Nephron (organoid): ENCODE measurements around the gene CLPTM1L.

Source experiments
- H3K27ac Mint-ChIP-seq, 3 experiments: 2 replicates each; pipeline ENCODE4 v1.8.0; 2020; ENCODE audit warnings: mixed read lengths in 3 of 3, mild to moderate bottlenecking in 2 of 3, moderate library complexity in 1 of 3
- H3K27me3 Mint-ChIP-seq: 2 replicates; pipeline ENCODE4 v1.8.0; 2021; ENCODE audit warnings: low read depth, mild to moderate bottlenecking, moderate library complexity, mixed read lengths
- H3K36me3 Mint-ChIP-seq: 2 replicates; pipeline ENCODE4 v1.8.0; 2020; ENCODE audit warnings: low read depth, mixed read lengths
- H3K4me1 Mint-ChIP-seq: 2 replicates; pipeline ENCODE4 v1.8.0; 2020; ENCODE audit warnings: mixed read lengths
- H3K4me3 Mint-ChIP-seq, 3 experiments: 2 replicates each; pipeline ENCODE4 v1.8.0; 2020; ENCODE audit warnings: mild to moderate bottlenecking in 3 of 3, mixed read lengths in 3 of 3, moderate library complexity in 2 of 3
- H3K9me3 Mint-ChIP-seq: 2 replicates; pipeline ENCODE4 v1.8.0; 2020; ENCODE audit warnings: mixed read lengths
- CTCF ChIP-seq, 3 experiments: fragments of 200-600 bp; sonication (generic); IDR thresholded peaks; one replicate each; pipeline ENCODE4 v1.5.0; 2021; ENCODE audit warnings: antibody characterized with exemption in 3 of 3; ENCODE audit not compliant: unreplicated experiment in 3 of 3

Gene CLPTM1L

DNA sequence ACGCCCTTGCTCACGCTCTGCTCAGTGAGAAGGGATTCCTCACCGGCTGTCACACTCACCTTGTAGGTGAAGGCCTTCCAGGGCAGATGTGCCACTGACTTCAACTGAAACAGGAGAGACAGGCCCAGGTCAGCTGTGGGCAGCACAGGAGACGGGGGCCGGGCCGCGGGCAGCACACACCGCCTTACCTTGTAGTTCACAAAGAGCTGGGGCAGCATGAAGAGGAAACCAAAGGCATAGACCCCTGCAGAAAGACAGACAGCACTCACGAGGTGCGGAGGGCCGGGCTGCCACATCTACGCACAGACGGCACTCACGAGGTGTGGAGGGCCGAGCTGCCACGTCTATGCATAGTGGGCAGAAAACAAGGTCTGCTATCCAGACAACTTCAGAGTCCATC, 23.3 kb downstream of the CLPTM1L start:
- peaks cover 43% of the 10 kb centered on the region for H3K36me3 Mint-ChIP-seq
- peaks cover 5% of the 10 kb centered on the region for H3K9me3 Mint-ChIP-seq
- peaks cover 9% of the 10 kb centered on the region for H3K4me1 Mint-ChIP-seq
- H3K4me3 Mint-ChIP-seq: no peak overlapping the region
- no peak for TF ChIP-seq CTCF (IDR thresholded peaks at IDR 0.05; ENCODE audit: unreplicated experiment in 3 of 3)
- H3K27ac Mint-ChIP-seq: no peak overlapping the region
- no peaks in the 10 kb centered on the region for H3K27me3 Mint-ChIP-seq

- no peak for TF ChIP-seq CTCF (IDR thresholded peaks at IDR 0.05; ENCODE audit: unreplicated experiment in 3 of 3)
- peaks cover 6% of the 10 kb centered on the region for H3K4me1 Mint-ChIP-seq
- no peak overlapping the region for H3K27ac Mint-ChIP-seq
- H3K36me3 Mint-ChIP-seq: peaks cover 34% of the 10 kb centered on the region
- no peak overlapping the region for H3K4me3 Mint-ChIP-seq
- no peaks in the 10 kb centered on the region for H3K9me3 Mint-ChIP-seq
- no peaks in the 10 kb centered on the region for H3K27me3 Mint-ChIP-seq
Measured at GRCh38 chr5:1320436-1321344, 24.2 kb downstream of the CLPTM1L start.

- no peak for TF ChIP-seq CTCF (IDR thresholded peaks at IDR 0.05; ENCODE audit: unreplicated experiment in 3 of 3)
- H3K4me1 Mint-ChIP-seq: peaks cover 9% of the 10 kb centered on the region
- no peak overlapping the region for H3K4me3 Mint-ChIP-seq
- H3K36me3 Mint-ChIP-seq: peaks cover 30% of the 10 kb centered on the region
- no peaks in the 10 kb centered on the region for H3K27me3 Mint-ChIP-seq
- no peaks in the 10 kb centered on the region for H3K9me3 Mint-ChIP-seq
- H3K27ac Mint-ChIP-seq: no peak overlapping the region
Measured at GRCh38 chr5:1319436-1320256, 25.3 kb downstream of the CLPTM1L start.

- peaks cover 23% of the 10 kb centered on the region for H3K36me3 Mint-ChIP-seq
- H3K4me3 Mint-ChIP-seq: no peak overlapping the region
- H3K27me3 Mint-ChIP-seq: peaks cover 4% of the 10 kb centered on the region
- no peak overlapping the region for H3K27ac Mint-ChIP-seq
- H3K4me1 Mint-ChIP-seq: peaks cover 9% of the 10 kb centered on the region
- no peaks in the 10 kb centered on the region for H3K9me3 Mint-ChIP-seq
- TF ChIP-seq CTCF (IDR thresholded peaks at IDR 0.05; ENCODE audit: unreplicated experiment in 3 of 3): no peak
Measured at GRCh38 chr5:1318659-1319251, 26.1 kb downstream of the CLPTM1L start.

- peaks cover 21% of the 10 kb centered on the region for H3K36me3 Mint-ChIP-seq
- peaks cover 4% of the 10 kb centered on the region for H3K27me3 Mint-ChIP-seq
- H3K4me3 Mint-ChIP-seq: no peak overlapping the region
- TF ChIP-seq CTCF (IDR thresholded peaks at IDR 0.05; ENCODE audit: unreplicated experiment in 3 of 3): no peak
- H3K9me3 Mint-ChIP-seq: no peaks in the 10 kb centered on the region
- peaks cover 9% of the 10 kb centered on the region for H3K4me1 Mint-ChIP-seq
- H3K27ac Mint-ChIP-seq: no peak overlapping the region
Measured at GRCh38 chr5:1317921-1318565, 26.9 kb downstream of the CLPTM1L start.
